Spinal cord (tissue), 10 donors: Measurements from ENCODE around the gene OTUB2. TPM values are rescaled to one million over a fixed set of nuclear protein-coding genes. Genes with fewer than 3 reads are reported as not detected.
A peak's percentile ranks its signal among the peaks of the same experiment; 100 is the strongest.

Source experiments
- DNase-seq, 6 donors: peaks; one replicate each; pipeline versions ENCODE4 v3.0.0 to v3.0.0-alpha.2; 2013 to 2015; ENCODE audit warnings: low spot score in 6 of 6, low read depth in 4 of 6
- H3K27ac ChIP-seq: one replicate; pipeline ENCODE4 v1.5.1; 2013; ENCODE audit warnings: low read depth, low read length, control low read depth
- H3K27me3 ChIP-seq: one replicate; pipeline ENCODE4 v1.6.1; 2013; ENCODE audit warnings: low read length; ENCODE audit not compliant: control insufficient read depth, insufficient read depth
- H3K36me3 ChIP-seq: one replicate; pipeline ENCODE4 v1.6.1; 2013; ENCODE audit warnings: low read length; ENCODE audit not compliant: control insufficient read depth, insufficient read depth
- H3K4me1 ChIP-seq: one replicate; pipeline ENCODE4 v1.6.1; 2013; ENCODE audit warnings: low read length; ENCODE audit not compliant: control insufficient read depth, insufficient read depth
- H3K4me3 ChIP-seq: one replicate; pipeline ENCODE4 v1.5.1; 2013; ENCODE audit warnings: low read depth, low read length, control low read depth
- H3K9me3 ChIP-seq: one replicate; pipeline ENCODE4 v1.6.1; 2013; ENCODE audit warnings: low read length; ENCODE audit not compliant: control insufficient read depth, insufficient read depth
- WGBS: methylation state at CpG from one replicate; pipeline ENCODE4 v1.1.5; 2013; ENCODE audit warnings: missing lambda C conversion rate; ENCODE audit not compliant: insufficient coverage; 5-methylcytosine and 5-hydroxymethylcytosine counted together
- polyA plus RNA-seq, 2 donors: library from polyadenylated mRNA; unstranded; fragments of 120-200 nt; gene quantifications; one replicate each; pipeline ENCODE4 v1.2.1, GENCODE V29; 2013; ENCODE audit not compliant: insufficient read length in 2 of 2
- total RNA-seq, 2 donors: library from RNA; depleted of rRNA in 1 of 2; stranded (reverse); fragments of 120-200 nt in 1 of 2; fragments of >200 nt in 1 of 2; gene quantifications; one replicate each; pipeline versions ENCODE4 v1.2.3 to v1.2.4, GENCODE V29; 2013 to 2014
- donor health status: healthy.

The OTUB2 gene
- total and polyA plus RNA-seq, 4 donors = 3.6 to 5.8 (median 4.3) TPM

- 52% methylated on average over 2 of the region's 3 CpGs for WGBS
- no peak for DNase-seq
These were observed 42.1 kb upstream of the OTUB2 start for GRCh38 chr14:93984070-93984469.

GRCh38 chr14:93984987-93985410 is 41.1 kb upstream of the OTUB2 start:
- H3K4me1 ChIP-seq = peaks cover 12% of the 10 kb centered on the region
- no peaks in the 10 kb centered on the region for H3K27me3 ChIP-seq
- peak in 2 of 6 donors; percentile 22 to 30 for DNase-seq
- no peaks in the 10 kb centered on the region for H3K9me3 ChIP-seq
- 15% methylated on average over 6 of the region's 7 CpGs for WGBS
- no peaks in the 10 kb centered on the region for H3K36me3 ChIP-seq
- H3K4me3 ChIP-seq = no peak overlapping the region
- H3K27ac ChIP-seq = no peak overlapping the region

More at GRCh38 chr14:93984070-93984469, 42.1 kb upstream of the OTUB2 start:
- no peaks in the 10 kb centered on the region for H3K27me3 ChIP-seq
- no peaks in the 10 kb centered on the region for H3K36me3 ChIP-seq
- no peaks in the 10 kb centered on the region for H3K9me3 ChIP-seq
- no peak overlapping the region for H3K4me3 ChIP-seq
- H3K27ac ChIP-seq = no peak overlapping the region
- peaks cover 12% of the 10 kb centered on the region for H3K4me1 ChIP-seq

- H3K4me3 ChIP-seq = no peak overlapping the region
- no peak for DNase-seq
- 76% methylated on average over 9 of the region's 9 CpGs for WGBS
- H3K36me3 ChIP-seq = no peaks in the 10 kb centered on the region
- no peak overlapping the region for H3K27ac ChIP-seq
- no peaks in the 10 kb centered on the region for H3K9me3 ChIP-seq
- no peaks in the 10 kb centered on the region for H3K27me3 ChIP-seq
- no peaks in the 10 kb centered on the region for H3K4me1 ChIP-seq
These were observed 39.2 kb upstream of the OTUB2 start for GRCh38 chr14:93986955-93987354.

- Histone ChIP-seq H3K27me3 (no peaks in the 10 kb centered on the region), H3K9me3 (no peaks in the 10 kb centered on the region), H3K36me3 (no peaks in the 10 kb centered on the region), H3K27ac (no peak overlapping the region), H3K4me1 (no peaks in the 10 kb centered on the region), H3K4me3 (no peak overlapping the region)
- DNase-seq = no peak
- WGBS = 86% methylated on average over 10 of the region's 12 CpGs
These were observed 38.8 kb upstream of the OTUB2 start for GRCh38 chr14:93987376-93987775.

GRCh38 chr14:93987815-93988476 is 38.2 kb upstream of the OTUB2 start:
- no peaks in the 10 kb centered on the region for H3K9me3 ChIP-seq
- H3K36me3 ChIP-seq = no peaks in the 10 kb centered on the region
- no peak overlapping the region for H3K4me3 ChIP-seq
- 72% methylated on average over 3 of the region's 3 CpGs for WGBS
- no peaks in the 10 kb centered on the region for H3K4me1 ChIP-seq
- no peak for DNase-seq
- no peaks in the 10 kb centered on the region for H3K27me3 ChIP-seq
- H3K27ac ChIP-seq = no peak overlapping the region

GRCh38 chr14:93989939-93990338 is 36.2 kb upstream of the OTUB2 start:
- no peak overlapping the region for H3K4me3 ChIP-seq
- no peaks in the 10 kb centered on the region for H3K4me1 ChIP-seq
- no peak overlapping the region for H3K27ac ChIP-seq
- no peaks in the 10 kb centered on the region for H3K27me3 ChIP-seq
- H3K36me3 ChIP-seq = no peaks in the 10 kb centered on the region
- no peak for DNase-seq
- WGBS = 69% methylated on average over 1 of the region's 4 CpGs
- no peaks in the 10 kb centered on the region for H3K9me3 ChIP-seq

- H3K9me3 ChIP-seq = no peaks in the 10 kb centered on the region
- WGBS = 90% methylated on average over 8 of the region's 10 CpGs
- no peaks in the 10 kb centered on the region for H3K36me3 ChIP-seq
- no peaks in the 10 kb centered on the region for H3K27me3 ChIP-seq
- H3K27ac ChIP-seq = no peak overlapping the region
- peaks cover 5% of the 10 kb centered on the region for H3K4me1 ChIP-seq
- DNase-seq = no peak
- H3K4me3 ChIP-seq = no peak overlapping the region
These were observed 34.9 kb upstream of the OTUB2 start for GRCh38 chr14:93991212-93991611.

GRCh38 chr14:93991649-93992048 is 34.5 kb upstream of the OTUB2 start:
- 100% methylated on average over 3 of the region's 4 CpGs for WGBS
- H3K27ac ChIP-seq = no peak overlapping the region
- H3K27me3 ChIP-seq = no peaks in the 10 kb centered on the region
- no peaks in the 10 kb centered on the region for H3K36me3 ChIP-seq
- H3K4me3 ChIP-seq = no peak overlapping the region
- no peak for DNase-seq
- peaks cover 5% of the 10 kb centered on the region for H3K4me1 ChIP-seq
- H3K9me3 ChIP-seq = no peaks in the 10 kb centered on the region

GRCh38 chr14:93993382-93993781 is 32.8 kb upstream of the OTUB2 start:
- 85% methylated on average over 5 of the region's 6 CpGs for WGBS
- Histone ChIP-seq H3K27ac (no peak overlapping the region), H3K4me3 (no peak overlapping the region), H3K9me3 (no peaks in the 10 kb centered on the region), H3K36me3 (no peaks in the 10 kb centered on the region), H3K27me3 (no peaks in the 10 kb centered on the region), H3K4me1 (peaks cover 5% of the 10 kb centered on the region)
- no peak for DNase-seq

- Histone ChIP-seq H3K9me3 (no peaks in the 10 kb centered on the region), H3K4me3 (no peak overlapping the region), H3K4me1 (peaks cover 5% of the 10 kb centered on the region), H3K27ac (no peak overlapping the region), H3K36me3 (peaks cover 3% of the 10 kb centered on the region), H3K27me3 (no peaks in the 10 kb centered on the region)
- WGBS = 50% methylated on average over 13 of the region's 13 CpGs
- DNase-seq = peak in 1 of 6 donors; percentile 36
These were observed 31.0 kb upstream of the OTUB2 start for GRCh38 chr14:93994919-93995682.
